Measurements from ENCODE around the gene IQSEC2.

Gene IQSEC2

GRCh38 chrX:53305219-53305995, 24.0 kb upstream of the IQSEC2 start:
- no peak for DNase-seq

GRCh38 chrX:53303195-53303594, 21.8 kb upstream of the IQSEC2 start:
- no peak for DNase-seq

- DNase-seq: no peak
Measured at GRCh38 chrX:53300157-53300556, 18.8 kb upstream of the IQSEC2 start.

GRCh38 chrX:53294024-53294648, 12.8 kb upstream of the IQSEC2 start:
- DNase-seq: peak; percentile 56

- no peak for DNase-seq
Measured at GRCh38 chrX:53291596-53291995, 10.2 kb upstream of the IQSEC2 start.

GRCh38 chrX:53290441-53291041, 9.2 kb upstream of the IQSEC2 start:
- no peak for DNase-seq

- no peak for DNase-seq
Measured at GRCh38 chrX:53288189-53288588, 6.8 kb upstream of the IQSEC2 start.

- peak; percentile 67 for DNase-seq
Measured at GRCh38 chrX:53287493-53288138, 6.2 kb upstream of the IQSEC2 start.

- no peak for DNase-seq
Measured at GRCh38 chrX:53286171-53286570, 4.8 kb upstream of the IQSEC2 start.

GRCh38 chrX:53285591-53285990, 4.2 kb upstream of the IQSEC2 start:
- DNase-seq: no peak

- peak; percentile 69 for DNase-seq
Measured at GRCh38 chrX:53284684-53285447, 3.5 kb upstream of the IQSEC2 start.

GRCh38 chrX:53283567-53283966, 2.2 kb upstream of the IQSEC2 start:
- no peak for DNase-seq

- no peak for DNase-seq
Measured at GRCh38 chrX:53283099-53283498, 1.7 kb upstream of the IQSEC2 start.

GRCh38 chrX:53281963-53282695, 745 bp upstream of the IQSEC2 start:
- no peak for DNase-seq

- DNase-seq: no peak
Measured at GRCh38 chrX:53280331-53281320, 758 bp downstream of the IQSEC2 start.

- no peak for DNase-seq
Measured at GRCh38 chrX:53279296-53280237, 1.8 kb downstream of the IQSEC2 start.

- no peak for DNase-seq
Measured at GRCh38 chrX:53272808-53273337, 8.5 kb downstream of the IQSEC2 start.

GRCh38 chrX:53269536-53270107, 11.8 kb downstream of the IQSEC2 start:
- DNase-seq: no peak

GRCh38 chrX:53268173-53268572, 13.2 kb downstream of the IQSEC2 start:
- no peak for DNase-seq
